ENCODE data around the gene RSPH10B.
"Not testable (repeated sequence)": the region's sequence is repeated elsewhere in the genome, so short reads cannot be mapped to it uniquely, and the experiment has no call there.

RSPH10B gene

GRCh38 chr7:5970347-5970911, at the start of gene RSPH10B:
TSS of gene RSPH10B (minus strand) at chr7:5970689. CDS start at chr7:5967116, 3,573 bp downstream.
- not testable (repeated sequence) for H3K4me1 ChIP-seq (ENCODE audit: control insufficient read depth, insufficient read depth, low read length); H3K27ac ChIP-seq (ENCODE audit: low read length); H3K4me3 ChIP-seq (ENCODE audit: low read length in 2 of 2); H3K9ac ChIP-seq (ENCODE audit: low read length in 2 of 2); H3K27me3 ChIP-seq (ENCODE audit: control insufficient read depth in 1 of 2, insufficient read depth in 2 of 2, low read length in 2 of 2); H3K36me3 ChIP-seq (ENCODE audit: control insufficient read depth in 2 of 2, insufficient read depth in 2 of 2, low read length in 2 of 2); H3K9me3 ChIP-seq (ENCODE audit: control insufficient read depth in 2 of 2, low read length in 2 of 2)

GRCh38 chr7:6016653-6016966, 46.1 kb upstream of the RSPH10B start:
- H3K36me3 ChIP-seq (ENCODE audit: control insufficient read depth in 2 of 2, insufficient read depth in 2 of 2, low read length in 2 of 2): peaks cover 23 to 35% of the 10 kb centered on the region in 2 donors
- H3K4me3 ChIP-seq (ENCODE audit: low read length in 2 of 2): no peak overlapping the region
- H3K9ac ChIP-seq (ENCODE audit: low read length in 2 of 2): no peak overlapping the region
- peak overlapping the region; percentile 18 for H3K27ac ChIP-seq (ENCODE audit: low read length)
- H3K9me3 ChIP-seq (ENCODE audit: control insufficient read depth in 2 of 2, low read length in 2 of 2): no peaks in the 10 kb centered on the region
- no peaks in the 10 kb centered on the region for H3K27me3 ChIP-seq (ENCODE audit: control insufficient read depth in 1 of 2, insufficient read depth in 2 of 2, low read length in 2 of 2)
- peaks cover 3% of the 10 kb centered on the region for H3K4me1 ChIP-seq (ENCODE audit: control insufficient read depth, insufficient read depth, low read length)

GRCh38 chr7:6015917-6016652, 45.6 kb upstream of the RSPH10B start:
- peaks cover 3% of the 10 kb centered on the region for H3K4me1 ChIP-seq (ENCODE audit: control insufficient read depth, insufficient read depth, low read length)
- H3K9me3 ChIP-seq (ENCODE audit: control insufficient read depth in 2 of 2, low read length in 2 of 2): no peaks in the 10 kb centered on the region
- H3K27me3 ChIP-seq (ENCODE audit: control insufficient read depth in 1 of 2, insufficient read depth in 2 of 2, low read length in 2 of 2): no peaks in the 10 kb centered on the region
- H3K27ac ChIP-seq (ENCODE audit: low read length): peak overlapping the region; percentile 18
- H3K9ac ChIP-seq (ENCODE audit: low read length in 2 of 2): peak overlapping the region in 1 of 2 donors; percentile 64
- H3K4me3 ChIP-seq (ENCODE audit: low read length in 2 of 2): no peak overlapping the region
- H3K36me3 ChIP-seq (ENCODE audit: control insufficient read depth in 2 of 2, insufficient read depth in 2 of 2, low read length in 2 of 2): peaks cover 20 to 35% of the 10 kb centered on the region in 2 donors

GRCh38 chr7:6012355-6013104, 42.0 kb upstream of the RSPH10B start:
- peaks cover 5 to 21% of the 10 kb centered on the region in 2 donors for H3K36me3 ChIP-seq (ENCODE audit: control insufficient read depth in 2 of 2, insufficient read depth in 2 of 2, low read length in 2 of 2)
- no peaks in the 10 kb centered on the region for H3K9me3 ChIP-seq (ENCODE audit: control insufficient read depth in 2 of 2, low read length in 2 of 2)
- peaks cover 21% of the 10 kb centered on the region for H3K4me1 ChIP-seq (ENCODE audit: control insufficient read depth, insufficient read depth, low read length)
- H3K27ac ChIP-seq (ENCODE audit: low read length): no peak overlapping the region
- no peaks in the 10 kb centered on the region for H3K27me3 ChIP-seq (ENCODE audit: control insufficient read depth in 1 of 2, insufficient read depth in 2 of 2, low read length in 2 of 2)
- H3K4me3 ChIP-seq (ENCODE audit: low read length in 2 of 2): no peak overlapping the region
- no peak overlapping the region for H3K9ac ChIP-seq (ENCODE audit: low read length in 2 of 2)

- Histone ChIP-seq H3K36me3 (ENCODE audit: control insufficient read depth in 2 of 2, insufficient read depth in 2 of 2, low read length in 2 of 2) (peaks cover 3 to 15% of the 10 kb centered on the region in 2 donors), H3K9ac (ENCODE audit: low read length in 2 of 2) (no peak overlapping the region), H3K27me3 (ENCODE audit: control insufficient read depth in 1 of 2, insufficient read depth in 2 of 2, low read length in 2 of 2) (no peaks in the 10 kb centered on the region), H3K27ac (ENCODE audit: low read length) (no peak overlapping the region), H3K9me3 (ENCODE audit: control insufficient read depth in 2 of 2, low read length in 2 of 2) (no peaks in the 10 kb centered on the region), H3K4me3 (ENCODE audit: low read length in 2 of 2) (no peak overlapping the region), H3K4me1 (ENCODE audit: control insufficient read depth, insufficient read depth, low read length) (peaks cover 21% of the 10 kb centered on the region)
Observed at GRCh38 chr7:6011541-6011940, 41.1 kb upstream of the RSPH10B start.

GRCh38 chr7:6010370-6010769, 39.9 kb upstream of the RSPH10B start:
- not testable (repeated sequence) for H3K9me3 ChIP-seq (ENCODE audit: control insufficient read depth in 2 of 2, low read length in 2 of 2)
- H3K4me1 ChIP-seq (ENCODE audit: control insufficient read depth, insufficient read depth, low read length): peaks cover 17% of the 10 kb centered on the region

GRCh38 chr7:6008668-6009611, 38.5 kb upstream of the RSPH10B start, which contains the start of the genes AIMP2 and PMS2:
TSS of gene AIMP2 (plus strand) at chr7:6009272. CDS start at chr7:6009364, 92 bp downstream.
TSS of gene PMS2 (minus strand) at chr7:6009049. CDS start at chr7:6009019, 30 bp downstream.
- Histone ChIP-seq H3K27me3 (ENCODE audit: control insufficient read depth in 1 of 2, insufficient read depth in 2 of 2, low read length in 2 of 2) (no peaks in the 10 kb centered on the region), H3K36me3 (ENCODE audit: control insufficient read depth in 2 of 2, insufficient read depth in 2 of 2, low read length in 2 of 2) (peaks cover 0 to 3% of the 10 kb centered on the region in 2 donors), H3K4me1 (ENCODE audit: control insufficient read depth, insufficient read depth, low read length) (peaks cover 17% of the 10 kb centered on the region), H3K27ac (ENCODE audit: low read length) (peak within 1 kb of the TSS; percentile 91), H3K9ac (ENCODE audit: low read length in 2 of 2) (peak within 1 kb of the TSS; percentile 80 to 85), H3K4me3 (ENCODE audit: low read length in 2 of 2) (peak within 1 kb of the TSS; percentile 88 to 90), H3K9me3 (ENCODE audit: control insufficient read depth in 2 of 2, low read length in 2 of 2) (no peaks in the 10 kb centered on the region)

More at GRCh38 chr7:6010370-6010769, 39.9 kb upstream of the RSPH10B start:
- H3K36me3 ChIP-seq (ENCODE audit: control insufficient read depth in 2 of 2, insufficient read depth in 2 of 2, low read length in 2 of 2); H3K27me3 ChIP-seq (ENCODE audit: control insufficient read depth in 1 of 2, insufficient read depth in 2 of 2, low read length in 2 of 2); H3K9ac ChIP-seq (ENCODE audit: low read length in 2 of 2); H3K27ac ChIP-seq (ENCODE audit: low read length); H3K4me3 ChIP-seq (ENCODE audit: low read length in 2 of 2): not testable (repeated sequence)

GRCh38 chr7:6007835-6008590, 37.5 kb upstream of the RSPH10B start:
- H3K9me3 ChIP-seq (ENCODE audit: control insufficient read depth in 2 of 2, low read length in 2 of 2); H3K27me3 ChIP-seq (ENCODE audit: control insufficient read depth in 1 of 2, insufficient read depth in 2 of 2, low read length in 2 of 2); H3K27ac ChIP-seq (ENCODE audit: low read length); H3K36me3 ChIP-seq (ENCODE audit: control insufficient read depth in 2 of 2, insufficient read depth in 2 of 2, low read length in 2 of 2): not testable (repeated sequence)
- peak overlapping the region; percentile 88 to 90 for H3K4me3 ChIP-seq (ENCODE audit: low read length in 2 of 2)
- peak overlapping the region; percentile 60 to 85 for H3K9ac ChIP-seq (ENCODE audit: low read length in 2 of 2)
- peaks cover 17% of the 10 kb centered on the region for H3K4me1 ChIP-seq (ENCODE audit: control insufficient read depth, insufficient read depth, low read length)

- Histone ChIP-seq H3K27me3 (ENCODE audit: control insufficient read depth in 1 of 2, insufficient read depth in 2 of 2, low read length in 2 of 2) (no peaks in the 10 kb centered on the region), H3K4me1 (ENCODE audit: control insufficient read depth, insufficient read depth, low read length) (peaks cover 17% of the 10 kb centered on the region), H3K9ac (ENCODE audit: low read length in 2 of 2) (no peak overlapping the region), H3K36me3 (ENCODE audit: control insufficient read depth in 2 of 2, insufficient read depth in 2 of 2, low read length in 2 of 2) (peaks cover 0 to 4% of the 10 kb centered on the region in 2 donors), H3K4me3 (ENCODE audit: low read length in 2 of 2) (no peak overlapping the region), H3K9me3 (ENCODE audit: control insufficient read depth in 2 of 2, low read length in 2 of 2) (no peaks in the 10 kb centered on the region), H3K27ac (ENCODE audit: low read length) (no peak overlapping the region)
Observed at GRCh38 chr7:6007386-6007785, 36.9 kb upstream of the RSPH10B start.

Data from stomach smooth muscle (tissue), 2 donors.